GM21447 (cell line): ENCODE measurements around the gene IFIT2.
A peak's percentile ranks its signal among the peaks of the same experiment; 100 is the strongest.
"Not testable (repeated sequence)": the region's sequence is repeated elsewhere in the genome, so short reads cannot be mapped to it uniquely, and the experiment has no call there.

Source experiments
- ATAC-seq: cut with Tn5 transposase; IDR thresholded peaks from one replicate; pipeline ENCODE4 v1.9.1; 2021; ENCODE audit not compliant: unreplicated experiment

The IFIT2 gene

GRCh38 chr10:89301721-89302445 lies at the start of gene IFIT2:
Gene IFIT2 (plus strand): TSS chr10:89302046. CDS start chr10:89302124, 78 bp downstream.
- ATAC-seq, result peak; percentile 80

GRCh38 chr10:89252225-89252585 lies 49.6 kb upstream of the IFIT2 start:
- ATAC-seq, result no peak

- ATAC-seq, result not testable (repeated sequence)
These were observed 46.7 kb upstream of the IFIT2 start for GRCh38 chr10:89255091-89255579.

GRCh38 chr10:89255793-89256192 lies 46.1 kb upstream of the IFIT2 start:
- no peak for ATAC-seq

GRCh38 chr10:89256340-89256739 lies 45.5 kb upstream of the IFIT2 start:
- ATAC-seq, result no peak

- ATAC-seq, result no peak
These were observed 44.9 kb upstream of the IFIT2 start for GRCh38 chr10:89256962-89257361.

GRCh38 chr10:89257581-89257980 lies 44.3 kb upstream of the IFIT2 start:
- no peak for ATAC-seq

GRCh38 chr10:89258881-89259280 lies 43.0 kb upstream of the IFIT2 start:
- ATAC-seq, result no peak

GRCh38 chr10:89262086-89263051 lies 39.5 kb upstream of the IFIT2 start:
- no peak for ATAC-seq

- ATAC-seq, result no peak
These were observed 38.8 kb upstream of the IFIT2 start for GRCh38 chr10:89263091-89263490.

- ATAC-seq, result no peak
These were observed 38.3 kb upstream of the IFIT2 start for GRCh38 chr10:89263531-89263930.

- ATAC-seq, result no peak
These were observed 35.0 kb upstream of the IFIT2 start for GRCh38 chr10:89266721-89267453.

GRCh38 chr10:89269433-89270152 lies 32.3 kb upstream of the IFIT2 start:
- no peak for ATAC-seq

GRCh38 chr10:89270153-89270483 lies 31.7 kb upstream of the IFIT2 start:
- no peak for ATAC-seq

- ATAC-seq, result no peak
These were observed 30.3 kb upstream of the IFIT2 start for GRCh38 chr10:89271532-89271931.

- no peak for ATAC-seq
These were observed 28.2 kb upstream of the IFIT2 start for GRCh38 chr10:89273680-89274079.

- ATAC-seq, result no peak
These were observed 26.9 kb upstream of the IFIT2 start for GRCh38 chr10:89274928-89275327.

GRCh38 chr10:89275383-89275782 lies 26.5 kb upstream of the IFIT2 start:
- no peak for ATAC-seq

- ATAC-seq, result no peak
These were observed 23.8 kb upstream of the IFIT2 start for GRCh38 chr10:89278034-89278535.

GRCh38 chr10:89278900-89279392 lies 22.9 kb upstream of the IFIT2 start:
- ATAC-seq, result no peak
